ENCODE results near the gene LSR. TPM values are rescaled to one million over a fixed set of nuclear protein-coding genes. Genes with fewer than 3 reads are reported as not detected.

LSR gene
- total and polyA plus RNA-seq, 2 of the 4 experiments (the other 2 are of a cell fraction), result 0.18 to 0.44 TPM

- TF ChIP-seq USF2 (IDR thresholded peaks at IDR 0.05; ENCODE audit: low read depth, low read length), result no peak
Observed at GRCh38 chr19:35265126-35265899, 16.5 kb downstream of the LSR start (continued).

GRCh38 chr19:35265900-35266519 lies 17.2 kb downstream of the LSR start:
- Histone ChIP-seq H4K91ac (ENCODE audit: insufficient read depth, low read depth, low read length) (no peak overlapping the region), H3K23ac (ENCODE audit: low read depth, low read length) (no peak overlapping the region), H3K9me1 (ENCODE audit: insufficient read depth, low read length) (peaks cover 8% of the 10 kb centered on the region), H4K8ac (ENCODE audit: low read depth in 2 of 2, low read length in 2 of 2) (no peak overlapping the region), H3K9ac (ENCODE audit: low read depth, low read length) (no peak overlapping the region), H3K14ac (replicated peaks; ENCODE audit: low read depth, low read length) (no peak overlapping the region), H3K4ac (ENCODE audit: low read depth, low read length) (no peak overlapping the region), H4K20me1 (ENCODE audit: insufficient read depth, low read length) (no peaks in the 10 kb centered on the region), H3K4me1 (ENCODE audit: control insufficient read depth, insufficient read depth, low read length) (peaks cover 7% of the 10 kb centered on the region), H3K79me1 (ENCODE audit: low read depth in 1 of 2, low read length in 2 of 2) (peaks cover 9 to 31% of the 10 kb centered on the region in 2 experiments), H3K4me3 (ENCODE audit: insufficient read depth, low read depth, low read length) (no peak overlapping the region), H4K5ac (ENCODE audit: low read depth, low read length) (no peak overlapping the region), H3K27ac (ENCODE audit: insufficient read depth, low read length) (no peak overlapping the region), H2AK9ac (replicated peaks; ENCODE audit: low read depth, low read length, poor library complexity) (peak overlapping the region; percentile 74), H2AFZ (replicated peaks; ENCODE audit: low read length, poor library complexity) (no peak overlapping the region), H3K56ac (ENCODE audit: extremely low read depth, insufficient read depth, low read length) (no peak overlapping the region), H2AK5ac (ENCODE audit: low read depth, low read length) (no peak overlapping the region), H2BK120ac (ENCODE audit: low read depth, low read length) (no peak overlapping the region), H2BK15ac (ENCODE audit: low read depth, low read length) (no peak overlapping the region), H3K9me3 (ENCODE audit: control insufficient read depth, insufficient read depth, low read length) (no peaks in the 10 kb centered on the region), H3K4me2 (ENCODE audit: low read depth, low read length) (no peak overlapping the region), H2BK20ac (ENCODE audit: low read depth, low read length) (no peak overlapping the region), H3K27me3 (ENCODE audit: control insufficient read depth, insufficient read depth, low read length) (no peaks in the 10 kb centered on the region), H2BK5ac (ENCODE audit: low read depth, low read length, poor library complexity, severe bottlenecking) (no peak overlapping the region), H3K18ac (ENCODE audit: low read depth, low read length) (no peak overlapping the region), H3K36me3 (ENCODE audit: control insufficient read depth, insufficient read depth, low read length) (peaks cover 8% of the 10 kb centered on the region)
- ChIA-PET POLR2A (ENCODE audit: unreplicated experiment) (no interaction called here), CTCF (no interaction called here)
- no TSS peak for BruUV-seq (replicated peaks)
- DNase-seq, result no peak
- in situ Hi-C loops (cut with MboI; ENCODE audit: low sequenced_read_pairs) (no loop called here), dilution Hi-C loops (cut with HindIII; ENCODE audit: low sequenced_read_pairs, unreplicated experiment) (no loop called here), intact Hi-C loops (cut with micrococcal nuclease) (loop anchor here (5.0 kb wide), 1 partner anchor 124 kb away; the partner anchor contains the start of gene FXYD7)
- ATAC-seq (ENCODE audit: low read depth), result no peak
- WGBS, 2 experiments (ENCODE audit: extremely low coverage in 2 of 2, insufficient read length in 1 of 2), result 100% methylated on average over 1 of the region's 10 CpGs; no CpG with 5 or more reads in 1 of the 2 experiments
- no peak for TF ChIP-seq MAFK (IDR thresholded peaks at IDR 0.05; ENCODE audit: low read depth, low read length)
- no peak for TF ChIP-seq NFE2L2 (IDR thresholded peaks at IDR 0.05; ENCODE audit: low read depth, low read length)
- TF ChIP-seq ELK1 (IDR thresholded peaks at IDR 0.05; ENCODE audit: borderline replicate concordance, low read depth, low read length), result no peak
- no peak for TF ChIP-seq CTCF (conservative IDR thresholded peaks at IDR 0.05; ENCODE audit: low read depth, low read length)
- TF ChIP-seq CEBPB (IDR thresholded peaks at IDR 0.05; ENCODE audit: low read depth, low read length), result no peak
- TF ChIP-seq POLR2A (IDR thresholded peaks at IDR 0.05; ENCODE audit: low read depth, low read length), result no peak
- no peak for TF ChIP-seq MXI1 (IDR thresholded peaks at IDR 0.05; ENCODE audit: borderline replicate concordance, low read depth, low read length)
- no peak for TF ChIP-seq CHD1 (IDR thresholded peaks at IDR 0.05; ENCODE audit: low read depth, low read length)
- TF ChIP-seq FOS (IDR thresholded peaks at IDR 0.05; ENCODE audit: low read depth, low read length), result no peak
- TF ChIP-seq BHLHE40 (IDR thresholded peaks at IDR 0.05; ENCODE audit: low read depth, low read length), result no peak
- TF ChIP-seq RFX5 (IDR thresholded peaks at IDR 0.05; ENCODE audit: low read depth, low read length), result no peak

Data from IMR-90 (cell line).